Measurements from ENCODE around the gene METTL23.

- TF ChIP-seq CTCF (IDR thresholded peaks at IDR 0.05) (peak; percentile 75 to 85 (median 81)), POLR2A (IDR thresholded peaks at IDR 0.05) (no peak)
These were observed 11.7 kb upstream of the METTL23 start for GRCh38 chr17:76714822-76715495.

All from adrenal gland (tissue), 5 donors.